Progenitor cell of endocrine pancreas (in vitro differentiated cells): ENCODE measurements around the gene OSBPL10. TPM values are rescaled to one million over a fixed set of nuclear protein-coding genes. Genes with fewer than 3 reads are reported as not detected.

Experiments
- DNase-seq: peaks from one replicate; pipeline ENCODE4 v3.0.0; 2021; ENCODE audit warnings: low spot score; ENCODE audit not compliant: unreplicated experiment
- H3K27ac Mint-ChIP-seq: 2 replicates; pipeline ENCODE4 v1.8.0; 2021; ENCODE audit warnings: mild to moderate bottlenecking, moderate library complexity, mixed read lengths
- H3K27me3 Mint-ChIP-seq: 2 replicates; pipeline ENCODE4 v1.8.0; 2021; ENCODE audit warnings: mixed read lengths
- H3K36me3 Mint-ChIP-seq: 2 replicates; pipeline ENCODE4 v1.8.0; 2022; ENCODE audit warnings: mixed read lengths; ENCODE audit not compliant: insufficient read depth
- H3K4me1 Mint-ChIP-seq: 2 replicates; pipeline ENCODE4 v1.8.0; 2021; ENCODE audit warnings: low read depth, mixed read lengths
- H3K4me3 Mint-ChIP-seq: 2 replicates; pipeline ENCODE4 v1.8.0; 2021; ENCODE audit warnings: low read depth, mild to moderate bottlenecking, moderate library complexity, mixed read lengths
- H3K9me3 Mint-ChIP-seq: 2 replicates; pipeline ENCODE4 v1.8.0; 2021; ENCODE audit warnings: low read depth, mixed read lengths
- CTCF ChIP-seq: fragments of 200-600 bp; sonication (generic); IDR thresholded peaks from one replicate; pipeline ENCODE4 v1.5.0; 2021; ENCODE audit warnings: antibody characterized with exemption, mild to moderate bottlenecking; ENCODE audit not compliant: unreplicated experiment
- total RNA-seq: library from RNA; stranded (reverse); gene quantifications from 2 replicates; pipeline ENCODE4 v1.2.1, GENCODE V29; 2021

The OSBPL10 gene
- total RNA-seq, 1 donor from 2014 or later: 25.2 TPM

DNA sequence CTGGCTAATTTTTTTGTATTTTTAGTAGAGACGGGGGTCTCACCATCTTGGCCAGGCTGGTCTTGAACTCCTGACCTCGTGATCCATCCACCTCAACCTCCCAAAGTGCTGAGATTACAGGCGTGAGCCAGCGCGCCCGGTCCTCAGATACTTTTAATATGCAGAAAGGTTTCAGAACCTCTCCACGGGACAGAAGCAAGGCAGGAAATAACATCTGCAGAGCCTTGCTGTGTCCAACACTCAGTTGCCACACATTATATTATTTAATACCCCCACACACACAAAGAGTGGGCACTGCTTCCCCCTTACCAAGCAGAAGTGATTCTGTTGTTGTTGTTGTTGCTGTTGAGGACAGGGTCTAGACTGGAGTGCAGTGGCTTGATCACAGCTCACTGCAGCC lies 28.0 kb downstream of the OSBPL10 start:
- peaks cover 12% of the 10 kb centered on the region for H3K9me3 Mint-ChIP-seq
- no peak for DNase-seq
- H3K4me3 Mint-ChIP-seq: no peak overlapping the region
- TF ChIP-seq CTCF: no peak
- H3K4me1 Mint-ChIP-seq: peaks cover 8% of the 10 kb centered on the region
- no peaks in the 10 kb centered on the region for H3K36me3 Mint-ChIP-seq
- peaks cover under 1% of the 10 kb centered on the region for H3K27me3 Mint-ChIP-seq
- no peak overlapping the region for H3K27ac Mint-ChIP-seq

DNA sequence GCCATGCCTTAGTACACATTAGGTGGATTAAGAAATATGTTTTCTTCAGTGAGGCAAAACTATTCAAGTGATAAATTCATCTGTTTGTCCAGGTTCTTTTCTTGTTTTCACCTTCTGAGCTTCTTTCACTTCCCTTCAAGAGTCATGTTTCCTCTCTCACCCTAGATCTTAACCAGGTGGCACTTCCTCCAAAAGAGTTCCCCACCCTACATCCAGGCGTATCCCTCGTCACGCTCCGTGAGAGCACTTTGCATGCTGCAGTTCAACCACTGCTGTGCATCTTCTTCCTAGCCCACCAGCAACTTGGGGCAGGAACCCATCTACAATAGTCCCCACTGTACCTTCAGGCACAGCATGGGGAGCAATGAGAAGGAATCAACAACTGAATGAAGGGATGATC lies 28.9 kb downstream of the OSBPL10 start:
- Mint-ChIP-seq H3K27ac (no peak overlapping the region), H3K9me3 (peaks cover 12% of the 10 kb centered on the region), H3K27me3 (peaks cover 7% of the 10 kb centered on the region), H3K36me3 (no peaks in the 10 kb centered on the region), H3K4me3 (no peak overlapping the region), H3K4me1 (peaks cover 12% of the 10 kb centered on the region)
- no peak for DNase-seq
- no peak for TF ChIP-seq CTCF

DNA sequence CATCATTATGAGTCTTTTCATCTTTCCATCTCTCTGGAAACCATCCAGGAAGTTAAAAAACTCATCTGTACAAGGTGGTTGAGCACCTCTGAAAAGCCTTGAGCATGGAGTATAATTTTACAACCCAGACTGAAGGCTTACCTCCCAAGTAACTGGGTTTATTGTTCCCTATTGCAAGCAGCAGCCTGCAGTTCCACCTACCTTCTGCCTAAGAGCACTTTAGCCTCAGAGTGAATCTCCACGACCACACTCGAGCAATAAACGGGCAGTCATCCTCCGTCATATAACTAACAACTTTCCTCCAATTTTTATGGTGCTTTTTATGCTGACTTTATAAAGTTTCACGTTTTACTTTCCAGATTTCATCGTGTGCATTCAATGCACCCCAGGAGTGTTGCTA lies 32.8 kb downstream of the OSBPL10 start:
- H3K9me3 Mint-ChIP-seq: peaks cover 5% of the 10 kb centered on the region
- H3K27me3 Mint-ChIP-seq: peaks cover 11% of the 10 kb centered on the region
- no peak overlapping the region for H3K27ac Mint-ChIP-seq
- no peak overlapping the region for H3K4me3 Mint-ChIP-seq
- peaks cover 12% of the 10 kb centered on the region for H3K4me1 Mint-ChIP-seq
- TF ChIP-seq CTCF: no peak
- no peak for DNase-seq
- H3K36me3 Mint-ChIP-seq: no peaks in the 10 kb centered on the region

DNA sequence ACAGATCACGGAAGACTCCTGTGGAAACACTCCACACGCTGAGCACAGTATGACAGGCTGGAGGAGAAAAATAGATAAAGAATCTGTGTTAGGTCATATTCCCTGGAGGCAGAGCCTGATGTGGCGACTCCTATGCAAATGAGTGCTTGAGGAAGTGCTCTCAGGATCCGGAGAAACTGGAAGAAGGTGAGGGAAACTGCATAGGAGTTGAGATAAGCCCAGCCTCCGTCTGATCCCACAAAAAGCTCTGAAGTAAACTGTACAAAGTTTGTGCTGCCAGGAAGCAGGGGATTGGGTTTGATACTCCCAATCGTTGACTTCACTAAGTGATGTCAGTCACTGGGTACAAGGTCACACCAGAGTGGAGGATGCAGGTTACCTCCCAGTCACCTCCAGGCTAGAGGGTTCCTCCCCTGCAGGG lies 33.4 kb downstream of the OSBPL10 start:
- H3K27ac Mint-ChIP-seq: no peak overlapping the region
- peaks cover 12% of the 10 kb centered on the region for H3K4me1 Mint-ChIP-seq
- DNase-seq: no peak
- no peak for TF ChIP-seq CTCF
- peaks cover 9% of the 10 kb centered on the region for H3K9me3 Mint-ChIP-seq
- no peak overlapping the region for H3K4me3 Mint-ChIP-seq
- peaks cover 11% of the 10 kb centered on the region for H3K27me3 Mint-ChIP-seq
- no peaks in the 10 kb centered on the region for H3K36me3 Mint-ChIP-seq

DNA sequence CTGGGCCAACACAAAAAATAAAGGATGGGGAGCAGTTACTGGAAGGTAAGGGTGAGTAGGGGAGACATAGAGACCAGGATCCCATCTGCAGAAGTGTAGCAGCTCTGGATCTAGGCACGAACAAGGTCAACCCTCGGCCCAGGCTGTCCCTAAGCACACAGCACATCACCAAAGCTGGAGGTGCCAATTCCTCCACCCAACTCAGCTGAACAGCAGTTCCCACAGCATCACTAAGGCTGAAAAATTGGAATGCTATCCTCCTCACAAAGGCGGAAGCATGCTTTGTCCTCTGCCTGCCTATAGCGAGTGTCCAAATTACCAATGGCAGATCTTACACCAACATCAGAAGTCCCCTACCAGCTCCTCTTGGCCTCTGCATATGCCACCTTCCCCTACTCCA lies 33.9 kb downstream of the OSBPL10 start:
- Mint-ChIP-seq H3K9me3 (peaks cover 11% of the 10 kb centered on the region), H3K27ac (no peak overlapping the region), H3K36me3 (no peaks in the 10 kb centered on the region), H3K4me3 (no peak overlapping the region), H3K27me3 (peaks cover 11% of the 10 kb centered on the region), H3K4me1 (peaks cover 12% of the 10 kb centered on the region)
- no peak for DNase-seq
- TF ChIP-seq CTCF: no peak
